ENCODE data around the gene ZNF536. TPM values are rescaled to one million over a fixed set of nuclear protein-coding genes. Genes with fewer than 3 reads are reported as not detected.

The ZNF536 gene
- total RNA-seq, 4 donors from 2014 or later: 0.51 to 1.0 (median 0.77) TPM

DNA sequence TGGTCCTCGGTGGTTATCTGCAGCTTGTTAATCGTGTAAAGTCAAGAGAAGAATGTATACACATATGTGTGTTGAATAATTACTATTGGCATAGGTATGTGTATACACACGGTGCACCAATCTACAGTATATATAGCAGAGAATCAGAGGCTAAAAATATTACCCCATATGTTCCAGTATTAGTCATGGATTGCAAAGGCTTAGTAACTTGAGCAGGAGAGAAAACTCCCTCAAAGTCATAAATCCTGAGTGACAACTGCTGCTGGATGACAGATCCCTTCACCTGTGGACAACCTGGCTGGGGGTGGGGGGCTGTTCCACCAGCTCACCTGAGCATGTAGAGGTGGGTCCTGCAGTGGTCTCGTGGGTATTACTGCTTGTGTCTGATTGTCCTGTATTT lies 185.0 kb downstream of the ZNF536 start:
- intact Hi-C loops (cut with DNase I; ENCODE audit: low total_unique reads): no loop called here
- TF ChIP-seq, protein P1, sequence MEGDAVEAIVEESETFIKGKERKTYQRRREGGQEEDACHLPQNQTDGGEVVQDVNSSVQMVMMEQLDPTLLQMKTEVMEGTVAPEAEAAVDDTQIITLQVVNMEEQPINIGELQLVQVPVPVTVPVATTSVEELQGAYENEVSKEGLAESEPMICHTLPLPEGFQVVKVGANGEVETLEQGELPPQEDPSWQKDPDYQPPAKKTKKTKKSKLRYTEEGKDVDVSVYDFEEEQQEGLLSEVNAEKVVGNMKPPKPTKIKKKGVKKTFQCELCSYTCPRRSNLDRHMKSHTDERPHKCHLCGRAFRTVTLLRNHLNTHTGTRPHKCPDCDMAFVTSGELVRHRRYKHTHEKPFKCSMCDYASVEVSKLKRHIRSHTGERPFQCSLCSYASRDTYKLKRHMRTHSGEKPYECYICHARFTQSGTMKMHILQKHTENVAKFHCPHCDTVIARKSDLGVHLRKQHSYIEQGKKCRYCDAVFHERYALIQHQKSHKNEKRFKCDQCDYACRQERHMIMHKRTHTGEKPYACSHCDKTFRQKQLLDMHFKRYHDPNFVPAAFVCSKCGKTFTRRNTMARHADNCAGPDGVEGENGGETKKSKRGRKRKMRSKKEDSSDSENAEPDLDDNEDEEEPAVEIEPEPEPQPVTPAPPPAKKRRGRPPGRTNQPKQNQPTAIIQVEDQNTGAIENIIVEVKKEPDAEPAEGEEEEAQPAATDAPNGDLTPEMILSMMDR (IDR thresholded peaks at IDR 0.05): no peak
- no peak for TF ChIP-seq POLR2A (IDR thresholded peaks at IDR 0.05)
- H3K4me3 ChIP-seq (ENCODE audit: low read depth, poor library complexity, severe bottlenecking): no peak overlapping the region
- whole genome bisulfite sequencing, 2 donors: 47 to 76% methylated on average over 4 of the region's 4 CpGs
- no peak for DNase-seq (ENCODE audit: low spot score in 2 of 2)

DNA sequence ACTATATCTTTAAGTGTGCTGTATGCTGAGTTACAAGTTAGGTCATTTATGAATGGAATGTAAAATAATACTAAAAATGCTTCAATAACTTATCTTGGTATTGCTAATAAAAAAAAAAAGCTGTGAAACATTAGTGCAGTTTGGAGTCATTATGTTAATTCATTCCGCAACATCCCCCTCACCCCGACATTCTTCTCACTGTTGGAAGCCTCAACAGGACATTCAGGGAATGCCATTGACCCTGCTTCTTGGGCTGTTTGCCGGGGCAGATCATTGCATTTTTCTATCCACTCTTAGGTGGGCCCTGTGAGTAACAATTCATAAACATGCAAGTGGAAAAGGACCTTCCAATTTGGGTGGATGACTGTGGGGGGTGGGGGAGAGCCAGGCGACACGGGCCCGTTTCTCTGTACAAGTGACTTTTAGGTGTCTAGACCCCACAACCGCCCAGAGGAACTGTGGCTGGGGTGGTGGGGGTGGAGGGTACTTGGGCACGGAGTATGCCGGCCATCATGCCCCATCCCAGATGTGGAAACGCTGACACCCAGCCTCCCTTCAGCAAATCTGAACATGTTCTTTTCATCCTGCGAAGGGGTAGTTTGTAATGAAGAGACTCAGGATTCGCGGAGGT lies 185.9 kb downstream of the ZNF536 start:
- no peak for DNase-seq (ENCODE audit: low spot score in 2 of 2)
- intact Hi-C loops (cut with DNase I; ENCODE audit: low total_unique reads): no loop called here
- no peak overlapping the region for H3K4me3 ChIP-seq (ENCODE audit: low read depth, poor library complexity, severe bottlenecking)
- no peak for TF ChIP-seq POLR2A (IDR thresholded peaks at IDR 0.05)
- TF ChIP-seq, protein P1 (IDR thresholded peaks at IDR 0.05): no peak
- 76 to 78% methylated on average over 13 of the region's 13 CpGs for WGBS, 2 donors

DNA sequence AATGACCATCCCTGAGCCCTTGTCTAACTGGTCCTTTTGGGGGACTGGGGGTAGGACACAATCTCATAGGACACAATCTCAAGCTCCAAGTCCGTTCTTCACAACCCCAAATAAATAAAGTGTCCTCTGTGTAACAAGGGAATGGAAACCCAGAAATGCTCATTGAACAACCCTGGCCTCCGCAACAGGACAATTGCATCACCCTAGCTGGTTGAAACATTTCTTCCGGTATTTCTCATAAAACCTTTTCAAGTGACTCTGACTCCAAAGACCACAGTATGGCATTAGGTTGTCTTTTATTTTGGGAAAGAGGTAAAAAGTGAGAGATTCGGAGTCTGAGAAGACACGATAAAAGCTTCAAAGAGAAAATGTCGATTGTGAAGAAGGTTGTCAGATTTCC lies 186.6 kb downstream of the ZNF536 start:
- no peak for DNase-seq (ENCODE audit: low spot score in 2 of 2)
- intact Hi-C loops (cut with DNase I; ENCODE audit: low total_unique reads): no loop called here
- TF ChIP-seq, protein P1 (IDR thresholded peaks at IDR 0.05): no peak
- no peak for TF ChIP-seq POLR2A (IDR thresholded peaks at IDR 0.05)
- 91 to 94% methylated on average over 6 of the region's 6 CpGs for WGBS, 2 donors
- H3K4me3 ChIP-seq (ENCODE audit: low read depth, poor library complexity, severe bottlenecking): no peak overlapping the region

DNA sequence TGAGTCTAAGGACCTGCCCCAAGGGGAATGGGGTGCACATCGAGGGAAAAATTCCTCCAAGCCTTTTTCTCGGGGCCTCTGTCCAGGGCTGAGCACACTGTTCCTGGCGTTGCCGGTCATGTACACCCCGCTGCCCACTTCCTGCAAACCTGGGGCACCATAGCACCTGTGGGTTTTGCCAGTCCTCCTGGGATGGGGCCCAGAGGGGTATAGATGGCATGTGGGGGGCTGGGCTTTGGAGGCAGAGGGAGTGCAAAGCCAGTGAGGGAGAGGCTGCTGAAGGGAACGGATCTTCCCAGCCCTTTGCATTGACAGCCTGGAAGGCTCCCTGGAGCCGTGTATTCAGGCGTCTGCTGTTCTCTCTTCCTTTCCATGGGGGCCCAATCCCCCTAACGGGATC lies 187.3 kb downstream of the ZNF536 start:
- 74 to 76% methylated on average over 7 to 9 of the region's 9 CpGs for WGBS, 2 donors
- intact Hi-C loops (cut with DNase I; ENCODE audit: low total_unique reads): no loop called here
- H3K4me3 ChIP-seq (ENCODE audit: low read depth, poor library complexity, severe bottlenecking): no peak overlapping the region
- TF ChIP-seq POLR2A (IDR thresholded peaks at IDR 0.05): no peak
- TF ChIP-seq, protein P1 (IDR thresholded peaks at IDR 0.05): no peak
- no peak for DNase-seq (ENCODE audit: low spot score in 2 of 2)

DNA sequence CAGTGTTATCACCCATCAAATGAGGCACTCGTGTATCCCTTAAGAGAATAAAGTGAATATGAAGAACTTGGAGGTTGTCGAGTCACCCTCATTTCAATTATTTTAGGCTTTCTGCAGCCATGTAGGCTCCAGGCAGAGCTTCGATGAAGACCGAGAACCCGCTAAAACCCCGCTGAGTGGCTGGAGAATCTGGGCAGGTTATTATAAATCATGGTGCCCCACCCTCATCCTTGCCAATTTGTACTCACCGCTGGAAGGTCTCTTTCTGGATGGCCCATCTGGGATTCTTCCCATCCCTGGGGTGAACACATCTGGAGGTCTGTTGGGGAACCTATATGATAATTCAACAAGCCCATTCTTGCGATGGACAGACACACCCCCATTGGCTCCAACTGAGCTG lies 190.8 kb downstream of the ZNF536 start:
- intact Hi-C loops (cut with DNase I; ENCODE audit: low total_unique reads): loop anchor here (10.0 kb wide), 1 partner anchor 1518 kb away; no protein-coding TSS in a partner anchor
- DNase-seq (ENCODE audit: low spot score in 2 of 2): no peak
- TF ChIP-seq, protein P1 (IDR thresholded peaks at IDR 0.05): no peak
- TF ChIP-seq POLR2A (IDR thresholded peaks at IDR 0.05): no peak
- 86 to 87% methylated on average over 8 of the region's 8 CpGs for WGBS, 2 donors
- no peak overlapping the region for H3K4me3 ChIP-seq (ENCODE audit: low read depth, poor library complexity, severe bottlenecking)

DNA sequence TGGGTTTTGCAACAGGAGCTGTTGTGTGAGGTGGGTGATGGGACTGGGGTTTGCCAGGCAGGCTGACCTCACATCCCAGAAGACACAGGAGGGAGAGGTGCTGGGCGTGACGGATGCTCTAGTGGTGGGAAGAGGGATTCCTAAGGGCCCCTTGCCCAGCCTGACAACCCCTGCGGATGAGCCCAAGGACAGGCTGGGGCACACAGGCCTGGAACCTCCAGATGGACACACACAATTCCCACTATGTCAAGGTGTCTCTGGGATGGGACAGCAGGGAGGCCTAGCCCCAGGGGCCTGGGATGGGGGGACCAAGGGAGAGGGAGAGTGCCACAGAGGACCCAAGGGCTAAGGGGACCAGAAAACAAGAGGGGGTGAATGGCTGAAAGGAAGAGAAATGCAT lies 191.5 kb downstream of the ZNF536 start:
- DNase-seq (ENCODE audit: low spot score in 2 of 2): no peak
- H3K4me3 ChIP-seq (ENCODE audit: low read depth, poor library complexity, severe bottlenecking): no peak overlapping the region
- TF ChIP-seq, protein P1 (IDR thresholded peaks at IDR 0.05): no peak
- TF ChIP-seq POLR2A (IDR thresholded peaks at IDR 0.05): no peak
- 84 to 85% methylated on average over 3 of the region's 3 CpGs for WGBS, 2 donors
- intact Hi-C loops (cut with DNase I; ENCODE audit: low total_unique reads): loop anchor here (10.0 kb wide), 1 partner anchor 1519 kb away; no protein-coding TSS in a partner anchor
